GM12864 (cell line): Measurements from ENCODE around the gene PRDX5.

Experiments used
- DNase-seq: peaks from one replicate; pipeline ENCODE4 v3.0.0-alpha.2; 2011; ENCODE audit warnings: low read depth
- H3K4me3 ChIP-seq: 2 replicates; pipeline ENCODE4 v1.5.1; 2011; ENCODE audit warnings: mild to moderate bottlenecking, low read depth, low read length, control low read depth
- TF ChIP-seq, protein P1 (sequence below): IDR thresholded peaks from 2 replicates; pipeline ENCODE4 v1.5.1; 2011; ENCODE audit warnings: low read depth, mild to moderate bottlenecking, moderate library complexity, low read length, control low read depth, inconsistent platforms; ENCODE audit errors: missing control alignments

PRDX5 gene

DNA sequence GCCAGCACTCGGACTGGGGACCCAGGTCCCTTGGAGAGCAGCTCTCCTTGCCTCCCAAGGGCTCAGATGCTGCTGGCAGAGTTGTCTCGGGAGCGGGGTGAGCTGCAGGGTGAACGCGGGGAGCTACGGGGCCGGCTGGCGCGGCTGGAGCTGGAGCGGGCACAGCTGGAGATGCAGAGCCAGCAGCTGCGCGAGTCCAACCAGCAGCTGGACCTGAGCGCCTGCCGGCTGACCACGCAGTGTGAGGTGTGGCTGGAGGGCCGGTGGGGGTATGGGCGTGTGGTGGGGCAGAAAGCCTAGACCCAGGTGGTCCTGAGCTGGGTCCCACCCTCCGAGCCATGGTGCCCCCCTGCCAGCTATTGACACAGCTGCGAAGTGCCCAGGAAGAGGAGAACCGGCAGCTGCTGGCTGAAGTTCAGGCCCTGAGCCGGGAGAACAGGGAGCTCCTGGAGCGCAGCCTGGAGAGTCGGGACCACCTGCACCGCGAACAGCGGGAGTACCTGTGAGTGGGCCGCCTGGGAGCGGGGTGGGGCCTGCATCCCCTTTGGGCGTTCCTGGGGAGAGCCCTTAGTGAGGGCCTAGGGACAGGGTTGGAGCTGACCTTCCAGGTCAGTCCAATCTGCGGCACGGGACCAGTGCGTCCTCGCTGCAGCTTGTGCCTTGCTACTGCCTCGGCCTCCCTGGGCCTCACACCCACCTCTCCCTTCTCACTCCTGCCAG lies 35.2 kb downstream of the PRDX5 start:
- TF ChIP-seq, protein P1, sequence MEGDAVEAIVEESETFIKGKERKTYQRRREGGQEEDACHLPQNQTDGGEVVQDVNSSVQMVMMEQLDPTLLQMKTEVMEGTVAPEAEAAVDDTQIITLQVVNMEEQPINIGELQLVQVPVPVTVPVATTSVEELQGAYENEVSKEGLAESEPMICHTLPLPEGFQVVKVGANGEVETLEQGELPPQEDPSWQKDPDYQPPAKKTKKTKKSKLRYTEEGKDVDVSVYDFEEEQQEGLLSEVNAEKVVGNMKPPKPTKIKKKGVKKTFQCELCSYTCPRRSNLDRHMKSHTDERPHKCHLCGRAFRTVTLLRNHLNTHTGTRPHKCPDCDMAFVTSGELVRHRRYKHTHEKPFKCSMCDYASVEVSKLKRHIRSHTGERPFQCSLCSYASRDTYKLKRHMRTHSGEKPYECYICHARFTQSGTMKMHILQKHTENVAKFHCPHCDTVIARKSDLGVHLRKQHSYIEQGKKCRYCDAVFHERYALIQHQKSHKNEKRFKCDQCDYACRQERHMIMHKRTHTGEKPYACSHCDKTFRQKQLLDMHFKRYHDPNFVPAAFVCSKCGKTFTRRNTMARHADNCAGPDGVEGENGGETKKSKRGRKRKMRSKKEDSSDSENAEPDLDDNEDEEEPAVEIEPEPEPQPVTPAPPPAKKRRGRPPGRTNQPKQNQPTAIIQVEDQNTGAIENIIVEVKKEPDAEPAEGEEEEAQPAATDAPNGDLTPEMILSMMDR: no peak
- DNase-seq: no peak
- H3K4me3 ChIP-seq: no peak overlapping the region

DNA sequence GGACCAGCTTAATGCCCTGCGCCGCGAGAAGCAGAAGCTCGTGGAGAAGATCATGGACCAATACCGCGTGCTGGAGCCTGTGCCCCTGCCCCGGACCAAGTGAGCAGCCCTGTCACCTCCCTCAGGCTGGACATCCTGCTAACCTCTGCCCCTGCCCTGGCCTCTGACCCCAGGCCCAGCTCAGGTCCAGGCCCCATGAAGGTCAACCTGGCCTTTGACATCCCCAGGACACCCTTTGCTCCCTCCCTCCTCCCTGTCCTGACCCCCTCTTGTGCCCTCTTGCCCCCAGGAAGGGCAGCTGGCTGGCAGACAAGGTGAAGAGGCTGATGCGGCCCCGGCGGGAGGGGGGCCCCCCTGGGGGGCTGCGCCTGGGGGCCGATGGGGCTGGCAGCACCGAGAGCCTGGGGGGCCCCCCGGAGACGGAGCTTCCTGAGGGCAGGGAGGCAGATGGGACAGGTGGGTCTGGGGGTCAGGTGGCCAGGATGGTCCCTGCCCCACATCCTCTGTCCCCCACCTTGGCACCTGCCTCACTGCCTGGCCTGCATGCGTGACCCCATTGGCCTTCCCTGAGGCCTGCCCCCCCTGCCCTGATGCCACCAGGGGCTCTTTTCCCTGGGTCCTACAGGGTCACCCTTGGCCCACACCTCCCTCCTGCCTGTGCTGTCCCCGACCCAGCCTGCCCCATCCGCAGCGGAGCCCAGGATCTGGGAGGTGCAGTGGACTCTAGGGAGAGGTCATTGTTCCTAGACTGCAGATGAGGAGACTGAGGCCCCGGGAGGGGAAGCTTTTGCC lies 36.0 kb downstream of the PRDX5 start:
- no peak overlapping the region for H3K4me3 ChIP-seq
- no peak for DNase-seq
- TF ChIP-seq, protein P1: no peak

DNA sequence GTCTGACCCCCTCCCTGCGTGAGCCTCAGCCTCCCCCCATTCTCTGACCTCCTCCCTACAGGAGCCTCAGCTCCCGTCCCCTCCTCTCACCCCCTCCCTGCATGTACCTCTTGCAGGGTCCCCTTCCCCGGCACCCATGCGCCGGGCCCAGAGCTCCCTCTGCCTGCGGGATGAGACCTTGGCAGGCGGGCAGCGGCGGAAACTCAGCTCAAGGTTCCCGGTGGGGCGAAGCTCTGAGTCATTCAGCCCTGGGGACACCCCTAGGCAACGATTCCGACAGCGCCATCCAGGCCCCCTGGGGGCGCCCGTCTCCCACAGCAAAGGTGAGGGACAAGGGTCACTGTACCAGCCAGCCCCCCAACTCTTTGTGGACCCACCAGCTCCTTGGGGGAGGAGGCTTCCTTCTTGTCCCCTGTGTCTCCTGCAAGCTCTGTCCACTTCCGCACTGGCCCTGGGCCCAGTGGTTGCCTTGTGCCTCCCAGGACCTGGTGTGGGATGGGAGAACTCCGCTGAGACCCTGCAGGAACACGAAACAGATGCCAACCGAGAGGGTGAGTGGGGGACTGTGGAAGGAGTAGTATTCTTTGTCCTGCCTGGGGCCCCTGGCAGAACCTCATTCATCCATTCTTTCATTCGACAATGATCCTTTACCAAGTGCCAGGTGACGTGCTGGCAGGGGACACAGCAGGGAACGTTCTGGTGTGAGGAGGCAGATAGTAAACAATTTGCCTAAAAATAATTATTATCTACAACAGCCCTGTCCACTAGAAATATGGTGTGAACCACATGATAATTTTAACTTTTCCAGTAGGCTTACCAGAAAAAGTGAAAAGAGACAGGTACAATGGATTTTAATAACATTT lies 37.4 kb downstream of the PRDX5 start:
- TF ChIP-seq, protein P1: peak; percentile 38
- no peak for DNase-seq
- H3K4me3 ChIP-seq: no peak overlapping the region

DNA sequence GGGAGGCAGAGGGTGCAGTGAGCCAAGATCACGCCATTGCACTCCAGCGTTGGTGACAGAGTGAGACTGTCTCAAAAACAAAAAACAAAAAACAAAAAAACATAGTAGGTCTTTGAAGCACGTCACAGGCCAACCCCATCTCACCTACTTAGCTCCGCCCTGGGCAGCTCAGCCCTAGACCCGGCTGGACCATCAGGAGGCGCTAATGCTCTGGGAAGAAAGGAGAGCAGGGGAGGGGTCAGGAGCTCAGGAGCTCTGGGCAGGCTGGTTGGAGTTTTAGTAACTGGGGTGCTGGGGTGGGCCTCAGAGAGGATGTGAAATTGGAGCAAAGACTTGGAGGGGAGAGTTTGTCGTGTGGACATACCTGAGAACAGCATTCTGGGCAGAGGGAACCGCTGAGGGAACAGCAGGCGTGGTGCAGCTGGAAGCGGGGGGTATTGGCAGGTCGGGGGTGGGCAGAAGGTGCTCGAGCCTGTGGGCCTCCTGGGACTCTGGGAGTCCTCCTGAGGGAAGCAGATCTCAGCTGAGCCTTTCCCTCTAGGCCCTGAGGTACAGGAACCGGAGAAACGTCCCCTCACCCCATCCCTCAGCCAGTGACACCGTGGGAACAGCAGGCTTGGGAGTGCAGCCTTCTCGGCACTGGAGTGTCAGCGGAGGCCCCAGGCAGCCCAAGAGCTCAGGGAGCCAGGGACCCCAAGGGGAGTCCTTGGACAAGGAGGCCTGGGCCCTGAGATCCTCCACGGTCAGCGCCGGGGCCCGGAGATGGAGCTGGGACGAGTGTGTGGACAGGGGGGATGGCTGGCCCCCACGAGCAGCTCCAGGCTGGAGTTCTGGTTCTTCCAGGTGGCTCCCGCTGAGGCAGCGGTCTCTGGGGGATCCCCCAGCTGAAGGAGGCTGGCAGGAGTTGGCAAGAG lies 38.8 kb downstream of the PRDX5 start:
- no peak for DNase-seq
- H3K4me3 ChIP-seq: no peak overlapping the region
- TF ChIP-seq, protein P1: peak; percentile 39

GRCh38 chr11:64357446-64357845 lies 39.5 kb downstream of the PRDX5 start:
- TF ChIP-seq, protein P1: no peak
- DNase-seq: no peak
- H3K4me3 ChIP-seq: no peak overlapping the region
